GM18520 (cell line): ENCODE data around the gene LAMB2.
A peak's percentile ranks its signal among the peaks of the same experiment; 100 is the strongest.

Source experiments
- ATAC-seq: cut with Tn5 transposase; IDR thresholded peaks from one replicate; pipeline ENCODE4 v1.9.1; 2021; ENCODE audit not compliant: unreplicated experiment

Gene LAMB2

DNA sequence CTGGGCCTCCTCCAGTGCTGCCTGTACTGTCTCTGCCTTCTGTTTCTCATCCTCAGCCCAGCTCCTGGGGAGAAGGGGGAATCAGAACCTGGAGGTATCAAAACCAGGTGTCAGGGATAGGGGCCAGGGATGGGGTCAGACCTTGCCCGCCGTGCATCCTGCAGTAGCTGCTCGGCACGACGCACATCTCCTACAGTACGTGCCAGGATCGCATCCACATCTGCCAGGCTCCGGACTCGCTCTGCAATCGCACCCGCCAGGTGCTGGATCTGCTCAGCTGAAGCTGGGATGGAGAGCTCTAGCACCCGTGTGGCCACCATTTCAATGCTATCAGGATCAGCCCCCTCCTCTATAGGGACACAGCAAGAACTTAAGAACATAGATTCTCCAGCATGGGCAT, 10.8 kb downstream of the LAMB2 start:
- ATAC-seq: no peak

DNA sequence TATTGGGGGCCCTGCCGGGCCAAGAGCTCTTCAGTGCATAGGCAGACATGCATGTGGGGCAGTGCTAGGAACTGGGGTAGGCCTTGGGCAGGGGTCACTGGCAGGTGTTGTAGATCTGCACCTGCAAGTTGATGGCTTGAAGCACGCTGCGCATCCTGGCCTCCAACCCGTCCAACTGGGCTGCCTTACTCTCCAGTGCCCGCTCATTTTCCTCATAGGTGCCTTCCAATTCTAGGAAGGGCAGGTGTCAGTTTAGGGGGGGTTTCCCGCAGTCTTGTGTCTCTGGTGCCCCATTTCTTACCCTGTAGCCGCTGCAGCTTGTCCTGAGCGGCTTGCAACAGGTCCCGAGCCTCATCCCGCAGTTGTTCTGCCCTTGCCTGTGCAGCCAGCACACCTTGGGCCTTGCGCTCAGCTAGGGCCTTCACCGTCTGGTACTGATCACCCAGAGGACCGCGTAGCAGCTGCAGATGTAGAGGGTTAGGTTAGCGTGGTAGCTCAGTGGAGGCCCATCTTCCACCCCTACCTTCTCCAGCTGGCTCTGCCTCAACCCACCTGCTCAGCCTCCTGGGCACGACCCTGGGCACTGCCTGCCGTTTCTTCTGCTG, 11.6 kb downstream of the LAMB2 start:
- ATAC-seq: no peak

DNA sequence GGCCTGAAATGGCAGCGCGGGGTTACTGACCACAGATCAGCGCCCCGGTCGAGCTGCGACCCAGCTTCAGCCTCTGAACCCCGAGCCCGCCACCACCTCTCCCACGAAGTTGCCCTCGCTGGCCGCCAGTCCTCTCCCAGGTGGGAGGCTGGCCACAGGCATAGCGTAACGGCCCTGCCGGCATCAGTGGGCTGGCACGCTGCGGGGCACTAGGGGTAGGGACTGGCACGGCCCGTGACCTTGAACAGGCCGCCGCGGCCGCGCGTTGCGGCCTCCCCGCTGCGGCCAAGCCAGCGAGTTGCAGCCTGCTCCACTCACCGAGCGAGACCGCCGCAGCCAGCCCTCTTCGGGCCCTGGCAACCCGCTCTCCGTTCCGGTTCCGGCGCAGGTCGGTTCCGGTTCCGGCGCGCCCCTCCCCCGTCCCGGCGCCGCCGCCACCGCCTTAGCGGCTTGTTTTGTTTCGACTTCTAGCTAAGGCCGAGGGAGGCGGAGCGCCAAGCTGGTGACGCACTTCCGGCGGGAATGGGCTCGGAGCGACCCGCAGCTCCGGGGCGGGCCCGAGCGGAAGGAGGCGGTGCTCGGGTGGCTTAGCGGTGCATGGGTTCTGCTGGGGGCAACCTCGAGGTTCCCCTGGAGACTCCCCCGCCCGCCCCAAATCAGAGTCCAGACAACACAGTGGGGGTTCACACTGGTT, 12.3 kb downstream of the LAMB2 start, which contains the start of gene USP19:
Gene USP19, minus strand, starts transcription at position 386 of the 694 bp plus-strand sequence. CDS start 1,678 bp downstream, outside the sequence.
- ATAC-seq: peak; percentile 75

DNA sequence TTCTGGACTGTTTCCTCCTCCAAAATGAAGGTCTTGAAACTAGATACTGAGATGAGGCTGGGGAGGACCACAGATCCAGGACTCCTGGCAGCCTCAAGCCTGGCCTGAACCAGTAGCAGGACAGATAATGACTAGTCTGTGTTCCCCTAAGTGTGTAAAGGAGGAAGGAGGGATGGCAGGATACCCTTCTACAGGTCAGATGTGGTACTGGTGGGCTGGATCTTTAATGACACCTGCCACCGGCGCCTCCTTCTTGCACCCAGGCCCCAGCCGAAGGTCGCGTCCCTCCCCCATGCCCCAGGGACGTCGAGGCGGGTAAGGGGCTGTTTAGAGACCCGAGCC, 12.8 kb downstream of the LAMB2 start:
- no peak for ATAC-seq

DNA sequence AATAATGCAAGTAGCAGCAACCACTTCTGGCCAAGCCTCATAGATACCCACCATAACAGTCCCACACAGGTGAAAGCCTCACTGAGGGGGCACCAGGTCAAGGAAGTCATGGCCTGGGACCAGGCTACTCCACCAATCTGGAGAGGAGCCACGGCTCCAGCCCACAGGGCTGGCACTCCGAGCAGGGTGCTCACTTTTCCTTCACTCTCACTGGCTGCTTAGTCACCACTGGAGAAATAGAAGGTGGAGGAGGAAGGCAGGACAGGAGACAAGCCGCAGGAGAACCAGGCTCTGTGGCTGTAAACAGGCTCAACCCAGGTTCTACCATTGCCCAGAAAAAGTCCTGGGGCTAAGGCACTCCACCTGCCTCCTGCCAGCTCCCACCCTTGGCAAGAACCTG, 13.4 kb downstream of the LAMB2 start:
- no peak for ATAC-seq

DNA sequence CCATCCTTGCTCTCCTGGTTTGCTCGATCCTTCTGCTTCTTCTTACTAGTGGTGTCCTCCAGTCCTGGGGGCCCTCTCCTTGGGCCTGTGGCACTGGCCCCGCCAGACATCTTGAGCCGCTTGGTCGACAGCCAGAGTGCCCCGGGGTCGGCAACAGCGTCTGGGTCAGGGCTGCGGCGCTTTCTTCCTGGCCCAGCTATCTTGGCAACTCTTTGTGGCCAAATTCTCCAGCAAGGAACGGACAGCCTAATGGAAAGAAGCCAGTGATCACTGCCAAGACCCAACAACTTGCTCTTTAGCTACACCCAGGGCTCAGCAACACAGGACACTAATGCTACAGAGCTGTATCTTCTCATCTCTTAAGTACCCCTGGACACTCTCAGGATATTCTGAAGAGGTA, 13.8 kb downstream of the LAMB2 start:
- no peak for ATAC-seq

DNA sequence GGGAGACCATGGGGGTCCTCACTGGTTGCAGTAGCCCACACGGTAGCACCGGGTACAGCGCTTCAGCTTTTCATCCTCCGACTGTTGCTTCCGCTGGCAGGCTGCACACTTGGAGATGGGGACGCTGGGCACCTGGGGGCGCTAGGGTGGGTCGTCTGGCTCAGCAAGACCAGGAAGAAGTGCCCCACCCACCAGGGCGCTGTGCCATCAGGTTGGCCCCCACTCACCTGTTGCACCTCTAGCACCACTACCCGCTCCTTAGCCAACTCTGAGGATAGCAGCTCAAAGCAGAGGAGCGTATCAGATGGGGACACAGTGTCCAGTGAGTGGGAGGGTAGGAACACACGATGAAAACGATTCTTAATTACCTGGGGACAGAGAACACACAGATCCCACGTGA, 20.6 kb downstream of the LAMB2 start:
- ATAC-seq: no peak

DNA sequence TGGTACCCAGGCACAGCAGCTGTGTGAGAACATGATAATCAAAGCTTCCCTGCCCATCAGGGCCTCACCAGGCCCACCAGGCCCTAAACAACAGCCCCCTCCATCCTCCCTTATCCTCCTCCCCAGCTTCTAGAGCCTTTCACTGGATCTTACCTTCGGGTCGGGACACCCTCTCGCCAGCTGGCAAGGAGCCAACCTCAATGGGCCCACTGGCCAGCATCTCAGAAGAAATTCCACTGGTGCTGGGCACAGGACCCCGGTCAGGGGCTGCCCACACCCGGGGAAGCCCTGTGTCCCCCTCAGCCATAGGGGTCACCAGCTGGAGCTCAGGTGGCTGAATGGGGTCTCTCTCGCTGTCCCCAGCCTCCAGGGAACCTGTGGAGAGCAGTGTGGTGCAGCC, 21.5 kb downstream of the LAMB2 start:
- no peak for ATAC-seq

DNA sequence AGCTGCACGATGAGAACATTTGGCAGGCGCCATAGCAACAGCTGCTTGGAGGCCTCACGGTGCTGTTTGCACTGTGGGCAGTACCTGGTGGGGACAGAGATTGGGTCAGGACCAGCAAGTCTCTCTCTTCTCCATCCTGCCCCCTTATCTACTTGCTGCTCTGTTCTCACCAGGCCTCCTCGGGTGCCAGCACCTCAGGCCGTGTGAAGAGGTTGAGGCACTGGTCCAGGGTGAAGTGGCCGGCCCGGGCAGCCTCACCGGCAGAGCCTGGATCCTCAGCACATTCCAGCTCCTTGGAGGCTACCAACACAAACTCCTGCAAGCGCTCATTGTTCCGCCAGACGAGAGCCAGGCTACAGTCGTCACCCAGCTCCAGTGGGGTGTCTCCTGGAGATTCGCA, 22.1 kb downstream of the LAMB2 start:
- ATAC-seq: no peak

DNA sequence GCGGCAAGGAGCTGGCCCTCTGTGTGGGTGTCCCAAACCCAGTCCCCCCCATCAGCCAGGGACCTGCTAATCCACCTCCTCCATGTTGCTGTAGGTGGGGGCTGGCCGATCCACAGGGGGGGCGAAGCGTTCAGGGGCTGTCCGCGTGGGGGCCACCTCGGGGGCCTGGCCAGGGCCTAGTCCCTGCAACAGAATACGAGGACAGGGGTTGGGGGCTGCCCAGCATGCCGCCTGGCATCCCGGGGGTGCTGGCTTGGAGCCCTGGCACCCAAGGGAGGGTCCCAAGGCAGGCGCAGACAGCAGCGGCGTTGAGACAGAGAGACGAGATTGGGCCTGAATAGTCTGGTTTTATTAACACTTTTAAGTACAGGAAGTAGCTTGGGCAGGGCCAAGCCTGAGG, 24.5 kb downstream of the LAMB2 start:
- ATAC-seq: no peak

DNA sequence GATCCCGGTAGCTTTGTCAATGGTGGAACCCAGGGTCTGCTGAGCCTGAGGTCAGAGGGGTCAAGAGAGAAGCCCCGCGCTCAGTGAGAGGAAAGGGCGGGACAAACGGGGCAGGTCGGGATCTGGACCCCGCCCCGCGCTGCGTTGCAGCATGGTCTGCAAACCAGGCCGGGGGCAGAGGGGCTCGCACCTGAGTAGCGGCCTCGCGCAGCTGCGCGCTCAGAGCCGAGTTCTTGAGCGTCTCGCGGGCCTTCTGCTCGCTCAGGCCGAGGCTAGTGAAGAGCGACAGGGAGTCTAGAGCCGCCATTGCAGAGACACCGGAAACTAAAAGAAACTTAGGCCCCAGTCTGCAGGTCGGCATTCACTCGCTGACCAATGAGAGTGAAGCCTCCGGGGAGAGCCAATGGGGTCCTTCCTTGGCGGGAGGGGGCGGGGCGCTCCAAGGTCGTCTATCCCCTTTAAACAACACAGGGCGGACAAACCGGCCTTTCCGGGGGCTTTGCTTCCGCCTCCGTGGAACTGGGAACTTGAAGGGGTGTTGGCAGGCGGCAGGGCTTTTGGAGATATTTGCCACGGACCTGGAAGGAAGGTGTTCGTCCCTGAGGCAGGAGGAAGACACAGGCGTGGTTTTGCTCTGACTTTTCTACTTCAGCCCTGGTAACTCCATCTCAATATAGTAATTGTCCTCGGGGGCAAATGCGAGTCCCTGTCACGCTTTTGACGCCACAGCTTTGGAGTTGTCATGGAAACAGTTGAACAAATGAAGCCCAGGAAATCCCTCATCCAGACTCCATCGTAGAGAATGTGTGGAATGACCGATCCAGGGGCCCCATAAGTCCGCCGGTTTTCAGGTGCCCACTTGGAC, 28.2 kb downstream of the LAMB2 start, which contains the start of gene QARS1:
Gene QARS1, minus strand, starts transcription at position 331 of the 865 bp plus-strand sequence. Its CDS starts 24 bp downstream, at position 307.
- peak; percentile 79 for ATAC-seq

DNA sequence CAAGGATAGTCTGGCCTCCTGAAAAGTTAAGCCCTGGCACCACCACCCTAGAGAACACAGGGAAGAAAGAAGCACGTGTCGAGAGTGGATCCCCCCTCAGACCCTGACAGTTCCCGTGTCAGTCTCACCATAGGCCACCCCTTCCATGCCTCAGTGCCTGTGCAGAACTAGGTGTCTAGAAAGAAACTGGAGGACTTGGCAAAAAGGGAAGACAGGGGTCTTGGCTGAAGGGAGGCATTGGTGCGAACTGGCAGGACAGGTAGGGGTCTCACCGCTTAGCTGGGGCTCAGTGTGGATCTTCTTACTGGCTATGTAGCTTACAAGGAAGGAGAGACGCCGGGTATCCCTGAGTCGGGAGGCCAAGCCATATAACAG, 28.8 kb downstream of the LAMB2 start:
- no peak for ATAC-seq

DNA sequence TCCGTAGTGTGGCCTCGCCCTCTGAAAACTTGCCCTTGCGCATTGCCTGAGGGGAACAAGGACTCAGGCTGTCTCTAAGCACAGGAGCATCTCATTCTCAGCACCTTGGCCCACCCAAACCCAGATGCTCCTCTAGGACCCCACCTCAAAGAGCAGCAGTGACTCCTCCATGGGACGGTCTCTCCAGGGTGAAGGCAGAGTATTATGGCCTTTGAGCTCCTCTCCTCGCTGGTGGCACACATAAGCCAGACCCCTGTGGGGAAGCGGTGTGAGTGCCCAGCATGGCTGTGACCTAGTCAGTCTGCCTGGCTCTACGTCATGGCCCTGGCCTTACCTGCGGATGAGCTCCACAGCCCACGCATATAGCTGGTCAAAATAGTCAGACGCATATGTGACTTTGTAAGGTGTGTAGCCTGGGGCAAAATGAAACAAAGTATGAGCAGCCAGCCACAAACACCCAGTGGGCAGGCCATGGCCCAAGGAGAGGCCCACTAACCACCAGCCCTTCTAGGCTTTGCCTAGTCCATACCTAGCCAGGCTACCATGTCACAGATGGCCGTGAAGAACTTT, 32.7 kb downstream of the LAMB2 start:
- no peak for ATAC-seq

DNA sequence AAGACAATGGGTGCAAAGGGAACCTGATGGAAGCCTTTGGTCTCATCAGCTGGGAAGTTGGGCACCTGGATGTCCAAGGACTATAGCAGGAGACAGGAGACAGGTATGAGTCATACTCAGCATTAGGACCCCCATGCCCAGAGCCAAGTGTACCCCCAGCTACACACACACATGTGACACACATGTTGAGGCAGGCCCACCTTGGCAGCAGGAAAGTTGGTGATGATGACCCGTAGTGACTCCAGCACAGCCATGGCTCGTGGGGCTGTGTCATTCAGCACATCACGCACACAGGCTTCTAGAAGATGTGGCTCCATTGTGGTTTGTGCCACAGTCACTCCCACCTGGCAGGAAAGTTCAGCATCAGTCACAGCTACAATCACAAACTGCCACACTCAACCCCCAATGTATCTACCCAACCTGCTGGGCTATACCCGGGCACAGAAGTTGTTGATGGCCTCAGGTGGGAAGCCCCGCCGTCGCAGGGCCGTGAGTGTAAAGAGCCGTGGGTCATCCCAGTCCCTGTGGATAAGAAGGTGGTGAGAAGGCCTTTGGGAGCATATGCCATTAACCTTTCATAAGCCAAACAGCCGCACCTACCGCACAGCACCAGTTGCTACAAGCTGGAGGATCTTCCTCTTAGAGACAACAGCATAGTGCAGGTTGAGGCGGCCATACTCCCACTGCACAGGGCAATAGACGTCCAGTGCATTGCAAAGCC, 33.8 kb downstream of the LAMB2 start:
- ATAC-seq: no peak

DNA sequence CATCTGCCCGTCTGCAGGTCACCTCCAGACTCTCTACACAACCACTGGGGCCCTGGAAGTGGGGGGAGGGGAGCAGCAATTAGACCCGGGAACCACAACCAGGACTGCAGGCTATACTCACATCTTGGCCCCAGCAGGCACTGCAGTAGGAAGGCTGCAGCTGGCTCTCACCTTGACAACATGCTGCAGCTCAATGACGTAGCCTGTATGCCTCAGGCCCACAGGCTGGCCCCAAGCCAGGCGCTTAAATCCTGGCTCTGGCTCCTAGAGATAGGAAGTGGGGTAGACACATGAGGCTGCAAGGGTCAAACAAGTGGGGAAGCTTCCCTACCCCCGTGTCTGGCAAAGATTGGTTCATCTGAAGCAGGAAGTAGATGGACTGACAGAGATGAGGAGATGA, 34.4 kb downstream of the LAMB2 start:
- no peak for ATAC-seq

DNA sequence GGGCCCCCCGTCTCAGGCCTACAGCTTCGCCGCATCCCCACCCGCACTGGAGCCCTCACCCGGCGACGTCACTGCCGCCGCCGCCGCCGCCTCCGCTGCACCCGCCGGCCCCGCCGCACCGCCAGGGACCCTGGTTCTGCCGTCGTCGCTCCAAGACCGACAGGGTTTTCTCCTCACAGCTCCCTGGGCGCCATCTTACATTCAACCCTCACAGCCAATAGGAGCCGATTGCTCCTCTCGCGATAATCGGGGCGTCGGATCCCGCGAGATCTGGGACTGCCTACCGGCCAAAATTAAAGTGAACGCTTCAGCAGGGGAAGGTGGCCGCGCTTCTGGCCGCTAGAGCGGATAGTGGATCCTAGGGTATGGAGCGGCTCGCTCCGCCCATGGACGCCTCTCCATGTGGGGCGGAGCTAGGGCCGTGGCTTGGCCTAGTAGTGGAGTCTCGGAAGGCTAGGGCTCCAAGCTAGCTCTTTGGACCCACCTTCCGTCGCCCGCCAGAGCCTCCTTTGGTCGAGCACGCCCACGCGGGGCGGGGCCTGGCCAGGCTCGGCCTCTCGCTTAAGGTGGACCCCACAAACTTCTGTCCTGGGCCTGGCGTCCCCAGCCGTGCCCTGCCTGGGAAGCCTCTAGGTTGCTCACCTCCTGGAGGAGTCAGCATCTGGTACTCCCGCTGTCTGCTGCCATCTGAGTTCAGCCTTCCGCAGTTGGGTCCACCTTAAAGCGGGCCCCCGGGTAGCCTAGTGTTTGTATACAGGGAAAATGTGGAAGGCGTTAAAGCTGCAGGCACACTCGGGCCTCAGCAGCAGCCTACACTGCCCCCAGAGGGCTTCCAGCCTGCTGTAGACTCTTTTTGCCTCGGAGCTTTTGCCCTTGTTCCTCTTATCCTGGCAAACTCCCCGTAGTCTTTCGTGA, 38.7 kb downstream of the LAMB2 start, which contains the start of gene QRICH1:
Gene QRICH1, minus strand, starts transcription at position 219 of the 915 bp plus-strand sequence. CDS start 17,054 bp downstream, outside the sequence.
- peak; percentile 72 for ATAC-seq

DNA sequence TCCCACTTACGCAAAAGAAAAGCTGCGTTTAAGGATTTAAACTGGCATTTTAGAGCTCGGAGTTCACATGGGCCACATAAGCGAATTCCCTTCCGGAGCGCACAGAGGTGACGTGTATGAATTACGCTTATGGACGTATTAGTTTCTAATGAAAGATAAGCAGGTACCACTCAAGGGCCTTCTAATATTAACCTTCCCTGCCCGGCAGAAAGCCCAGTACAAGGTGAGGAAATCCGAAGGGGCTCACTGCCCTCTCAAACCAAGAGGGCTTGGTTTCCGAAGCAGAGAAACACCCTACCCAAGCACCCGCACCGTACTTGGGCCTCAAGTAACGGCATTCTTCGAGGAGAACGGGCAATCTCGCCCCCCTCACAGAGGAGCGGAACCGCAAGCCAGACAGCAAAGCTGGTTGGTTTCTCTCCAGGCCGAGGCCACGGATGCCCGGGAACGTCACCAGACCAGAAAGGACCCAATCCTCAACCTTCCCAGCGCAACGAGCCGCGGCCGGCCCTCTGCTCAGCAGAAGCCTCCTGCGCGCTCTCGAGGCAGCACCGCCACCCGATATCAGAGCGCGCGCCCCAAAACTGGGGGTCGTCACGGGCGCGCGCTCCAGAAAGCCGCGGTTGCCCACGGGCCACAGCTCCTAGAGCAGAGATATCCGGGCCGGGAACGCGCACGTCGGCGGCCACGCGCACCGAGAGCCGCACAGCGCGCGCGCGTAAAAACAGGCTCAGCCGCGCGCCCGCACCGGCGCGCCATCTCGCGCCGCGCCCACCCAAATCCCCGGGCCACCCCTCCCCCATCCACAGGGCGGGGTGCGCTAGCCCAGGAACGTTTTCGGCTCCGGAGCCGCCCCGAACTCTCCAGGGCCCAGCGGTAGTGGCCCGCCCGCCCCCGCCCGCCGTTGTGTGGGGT, 39.7 kb downstream of the LAMB2 start:
- peak; percentile 24 for ATAC-seq

DNA sequence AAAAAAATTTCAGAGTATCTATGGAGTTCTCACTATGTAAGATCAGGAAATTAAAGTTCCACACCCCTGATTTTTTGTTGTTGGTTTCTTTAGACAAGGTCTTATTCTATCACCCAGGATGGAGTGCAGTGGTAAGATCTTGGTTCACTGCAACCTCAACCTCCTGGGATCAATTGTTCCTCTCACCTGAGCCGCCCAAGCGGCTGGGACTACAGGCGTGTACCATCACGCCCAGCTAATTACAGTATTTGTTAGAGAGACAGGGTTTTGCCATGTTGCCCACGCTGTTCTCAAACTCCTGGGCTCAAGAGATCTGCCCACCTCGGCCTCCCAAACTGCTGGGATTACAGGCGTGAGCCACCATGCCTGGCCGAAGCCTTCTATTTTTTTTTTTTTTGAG, 51.4 kb downstream of the LAMB2 start:
- ATAC-seq: no peak

DNA sequence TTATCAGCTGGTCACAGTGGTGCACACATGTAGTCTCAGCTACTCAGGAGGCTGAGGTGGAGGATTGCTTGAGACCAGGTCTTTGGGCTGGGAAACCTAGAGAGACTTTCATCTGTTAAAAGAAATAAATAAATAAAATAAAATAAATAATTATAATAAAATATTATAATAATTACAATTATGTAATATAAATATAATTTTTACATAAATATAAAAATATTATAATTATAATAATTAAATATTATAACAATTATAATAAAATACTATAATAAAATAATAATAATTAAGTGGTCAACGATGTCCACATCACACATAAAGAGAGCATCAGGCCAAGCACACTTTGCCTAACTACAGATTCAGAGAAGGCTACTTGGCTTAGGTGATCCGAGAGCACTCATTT, 53.6 kb downstream of the LAMB2 start:
- no peak for ATAC-seq
